HEK293 (cell line): ENCODE data around the gene PPP1R10.

Experiments used
- ATF2 ChIP-seq: fragments of 450-650 bp; formaldehyde crosslinking; IDR thresholded peaks from 2 replicates; pipeline ENCODE4 v1.5.1; 2016; ENCODE audit warnings: missing biosample characterization, missing genetic modification characterization, low read depth
- GLIS2 ChIP-seq: fragments of 450-650 bp; formaldehyde crosslinking; IDR thresholded peaks from 2 replicates; pipeline ENCODE4 v1.5.1; 2016; ENCODE audit warnings: missing biosample characterization, missing genetic modification characterization
- KLF9 ChIP-seq: fragments of 450-650 bp; formaldehyde crosslinking; IDR thresholded peaks from 2 replicates; pipeline ENCODE4 v1.5.1; 2016; ENCODE audit warnings: missing biosample characterization, missing genetic modification characterization, low read depth
- OSR2 ChIP-seq: fragments of 450-650 bp; formaldehyde crosslinking; IDR thresholded peaks from 2 replicates; pipeline ENCODE4 v1.5.1; 2016; ENCODE audit warnings: missing biosample characterization, missing genetic modification characterization
- PRDM10 ChIP-seq: fragments of 450-650 bp; formaldehyde crosslinking; IDR thresholded peaks from 2 replicates; pipeline ENCODE4 v1.5.1; 2016; ENCODE audit warnings: missing biosample characterization, missing genetic modification characterization
- PRDM2 ChIP-seq: fragments of 450-650 bp; formaldehyde crosslinking; IDR thresholded peaks from 2 replicates; pipeline ENCODE4 v1.5.1; 2016; ENCODE audit warnings: missing biosample characterization, missing genetic modification characterization, borderline replicate concordance
- SP2 ChIP-seq: fragments of 450-650 bp; formaldehyde crosslinking; IDR thresholded peaks from 2 replicates; pipeline ENCODE4 v1.5.1; 2016; ENCODE audit warnings: missing biosample characterization, missing genetic modification characterization
- SP3 ChIP-seq: fragments of 450-650 bp; formaldehyde crosslinking; IDR thresholded peaks from 2 replicates; pipeline ENCODE4 v1.5.1; 2016; ENCODE audit warnings: missing biosample characterization, missing genetic modification characterization
- YY1 ChIP-seq: fragments of 450-650 bp; formaldehyde crosslinking; IDR thresholded peaks from 2 replicates; pipeline ENCODE4 v1.5.1; 2018; ENCODE audit warnings: missing biosample characterization, missing genetic modification characterization
- ZBTB17 ChIP-seq: fragments of 450-650 bp; formaldehyde crosslinking; IDR thresholded peaks from 2 replicates; pipeline ENCODE4 v1.5.1; 2016; ENCODE audit warnings: missing biosample characterization, missing genetic modification characterization
- ZBTB7A ChIP-seq: fragments of 450-650 bp; formaldehyde crosslinking; IDR thresholded peaks from 2 replicates; pipeline ENCODE4 v1.5.1; 2016; ENCODE audit warnings: low read depth, missing biosample characterization, missing genetic modification characterization
- ZBTB8A ChIP-seq: fragments of 450-650 bp; formaldehyde crosslinking; IDR thresholded peaks from 2 replicates; pipeline ENCODE4 v1.5.1; 2016; ENCODE audit warnings: missing biosample characterization, missing genetic modification characterization
- ZIC2 ChIP-seq: fragments of 450-650 bp; formaldehyde crosslinking; IDR thresholded peaks from 2 replicates; pipeline ENCODE4 v1.5.1; 2016; ENCODE audit warnings: missing biosample characterization, missing genetic modification characterization
- ZNF10 ChIP-seq: fragments of 450-650 bp; formaldehyde crosslinking; IDR thresholded peaks from 2 replicates; pipeline ENCODE4 v1.5.1; 2017; ENCODE audit warnings: missing biosample characterization, missing genetic modification characterization
- ZNF155 ChIP-seq: fragments of 450-650 bp; formaldehyde crosslinking; IDR thresholded peaks from 2 replicates; pipeline ENCODE4 v1.5.1; 2016; ENCODE audit warnings: missing biosample characterization, missing genetic modification characterization
- ZNF394 ChIP-seq: fragments of 450-650 bp; formaldehyde crosslinking; IDR thresholded peaks from 2 replicates; pipeline ENCODE4 v1.5.1; 2016; ENCODE audit warnings: missing biosample characterization, missing genetic modification characterization, mild to moderate bottlenecking, moderate library complexity, borderline replicate concordance
- ZNF404 ChIP-seq: fragments of 450-650 bp; formaldehyde crosslinking; IDR thresholded peaks from 2 replicates; pipeline ENCODE4 v1.5.1; 2017; ENCODE audit warnings: missing biosample characterization, missing genetic modification characterization
- ZNF488 ChIP-seq: fragments of 450-650 bp; formaldehyde crosslinking; IDR thresholded peaks from 2 replicates; pipeline ENCODE4 v1.5.1; 2016; ENCODE audit warnings: missing biosample characterization, missing genetic modification characterization
- ZNF549 ChIP-seq: fragments of 450-650 bp; IDR thresholded peaks from 2 replicates; pipeline ENCODE4 v1.5.1; 2018; ENCODE audit warnings: missing biosample characterization, missing genetic modification characterization, mild to moderate bottlenecking, inconsistent platforms, moderate library complexity
- ZNF561 ChIP-seq: fragments of 450-650 bp; IDR thresholded peaks from 2 replicates; pipeline ENCODE4 v1.5.1; 2018; ENCODE audit warnings: missing biosample characterization, missing genetic modification characterization, borderline replicate concordance
- ZNF623 ChIP-seq: fragments of 450-650 bp; formaldehyde crosslinking; IDR thresholded peaks from 2 replicates; pipeline ENCODE4 v1.5.1; 2016; ENCODE audit warnings: missing biosample characterization, missing genetic modification characterization
- ZNF629 ChIP-seq: fragments of 450-650 bp; formaldehyde crosslinking; IDR thresholded peaks from 2 replicates; pipeline ENCODE4 v1.5.1; 2017; ENCODE audit warnings: missing biosample characterization, missing genetic modification characterization
- ZNF76 ChIP-seq: fragments of 450-650 bp; formaldehyde crosslinking; IDR thresholded peaks from 2 replicates; pipeline ENCODE4; 2016; ENCODE audit warnings: low read depth, missing biosample characterization, missing genetic modification characterization, borderline replicate concordance
- ZNF785 ChIP-seq: fragments of 450-650 bp; formaldehyde crosslinking; IDR thresholded peaks from 2 replicates; pipeline ENCODE4 v1.5.1; 2016; ENCODE audit warnings: missing biosample characterization, missing genetic modification characterization
- ZNF830 ChIP-seq: fragments of 450-650 bp; IDR thresholded peaks from 2 replicates; pipeline ENCODE4 v1.5.0; 2018; ENCODE audit warnings: missing biosample characterization, missing genetic modification characterization, low read depth, mild to moderate bottlenecking, moderate library complexity

PPP1R10 gene

GRCh38 chr6:30647242-30648116, 30.4 kb upstream of the PPP1R10 start (continued):
- TF ChIP-seq ZNF561 (tag by site-specific recombination): peak; percentile 49; the same call in 1 of the 2 replicates
- TF ChIP-seq ZNF155: no peak
- TF ChIP-seq ZNF785 (tag by site-specific recombination): no peak; the same call in 1 of the 2 replicates
- peak; percentile 82 for TF ChIP-seq SP3
- TF ChIP-seq ZNF549 (tag by site-specific recombination): no peak
- peak; percentile 66 for TF ChIP-seq PRDM10 (tag by site-specific recombination)
- no peak for TF ChIP-seq ZNF10 (tag by site-specific recombination)
- peak; percentile 37; the same call in 1 of the 2 replicates for TF ChIP-seq ZNF394
- no peak for TF ChIP-seq ZNF404 (tag by site-specific recombination)
- TF ChIP-seq ZNF488 (tag by site-specific recombination): no peak
- TF ChIP-seq KLF9 (tag by site-specific recombination): peak; percentile 87
- peak; percentile 76 for TF ChIP-seq ZIC2 (tag by site-specific recombination)
- 0 out of 2 replicates have a peak, but pooled peaks have one; percentile 57 for TF ChIP-seq ZBTB7A (tag by site-specific recombination)
- peak; percentile 93 for TF ChIP-seq ZBTB8A (tag by site-specific recombination)
- peak; percentile 45; the same call in 1 of the 2 replicates for TF ChIP-seq ZNF629 (tag by site-specific recombination)
- TF ChIP-seq ZNF830 (tag by site-specific recombination): no peak
- no peak for TF ChIP-seq ATF2
- TF ChIP-seq OSR2 (tag by site-specific recombination): 0 out of 2 replicates have a peak, but pooled peaks have one; percentile 10
- no peak for TF ChIP-seq ZNF623 (tag by site-specific recombination)
- no peak for TF ChIP-seq PRDM2 (tag by site-specific recombination)
- TF ChIP-seq SP2 (tag by site-specific recombination): peak; percentile 85
- peak; percentile 60; the same call in 1 of the 2 replicates for TF ChIP-seq YY1
- TF ChIP-seq ZBTB17: peak; percentile 67
- TF ChIP-seq ZNF76 (tag by site-specific recombination): peak; percentile 76
- peak; percentile 98 for TF ChIP-seq GLIS2 (tag by site-specific recombination)
